ENCODE data around the gene ACKR3.

DNA sequence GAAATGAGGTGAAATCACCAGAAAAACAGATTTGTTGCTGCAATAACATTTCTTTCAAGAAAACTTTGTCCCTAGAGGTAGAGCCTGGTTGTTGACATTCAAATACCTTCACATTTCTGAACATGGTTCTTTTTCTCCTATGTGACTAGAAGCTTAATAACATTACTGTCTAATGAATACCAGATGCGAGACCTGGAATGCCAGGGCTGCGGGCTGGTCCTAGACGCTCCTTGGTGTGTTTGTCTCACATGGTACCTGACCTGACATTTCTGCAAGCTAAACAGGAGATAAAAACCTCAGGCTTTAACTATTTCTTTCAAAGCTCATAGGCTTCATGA is 38.5 kb downstream of the ACKR3 start:
- TF ChIP-seq, protein P1, sequence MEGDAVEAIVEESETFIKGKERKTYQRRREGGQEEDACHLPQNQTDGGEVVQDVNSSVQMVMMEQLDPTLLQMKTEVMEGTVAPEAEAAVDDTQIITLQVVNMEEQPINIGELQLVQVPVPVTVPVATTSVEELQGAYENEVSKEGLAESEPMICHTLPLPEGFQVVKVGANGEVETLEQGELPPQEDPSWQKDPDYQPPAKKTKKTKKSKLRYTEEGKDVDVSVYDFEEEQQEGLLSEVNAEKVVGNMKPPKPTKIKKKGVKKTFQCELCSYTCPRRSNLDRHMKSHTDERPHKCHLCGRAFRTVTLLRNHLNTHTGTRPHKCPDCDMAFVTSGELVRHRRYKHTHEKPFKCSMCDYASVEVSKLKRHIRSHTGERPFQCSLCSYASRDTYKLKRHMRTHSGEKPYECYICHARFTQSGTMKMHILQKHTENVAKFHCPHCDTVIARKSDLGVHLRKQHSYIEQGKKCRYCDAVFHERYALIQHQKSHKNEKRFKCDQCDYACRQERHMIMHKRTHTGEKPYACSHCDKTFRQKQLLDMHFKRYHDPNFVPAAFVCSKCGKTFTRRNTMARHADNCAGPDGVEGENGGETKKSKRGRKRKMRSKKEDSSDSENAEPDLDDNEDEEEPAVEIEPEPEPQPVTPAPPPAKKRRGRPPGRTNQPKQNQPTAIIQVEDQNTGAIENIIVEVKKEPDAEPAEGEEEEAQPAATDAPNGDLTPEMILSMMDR (conservative IDR thresholded peaks at IDR 0.05; ENCODE audit: low read length), result no peak
- TF ChIP-seq EZH2phosphoT487 (IDR thresholded peaks at IDR 0.05; ENCODE audit: borderline replicate concordance, low read depth, low read length), result no peak
